ENCODE data around the gene S100A2. TPM values are rescaled to one million over a fixed set of nuclear protein-coding genes. Genes with fewer than 3 reads are reported as not detected.

Gene S100A2
- total and polyA plus RNA-seq, 2 experiments from 2014 or later = 0.66 to 0.89 TPM

DNA sequence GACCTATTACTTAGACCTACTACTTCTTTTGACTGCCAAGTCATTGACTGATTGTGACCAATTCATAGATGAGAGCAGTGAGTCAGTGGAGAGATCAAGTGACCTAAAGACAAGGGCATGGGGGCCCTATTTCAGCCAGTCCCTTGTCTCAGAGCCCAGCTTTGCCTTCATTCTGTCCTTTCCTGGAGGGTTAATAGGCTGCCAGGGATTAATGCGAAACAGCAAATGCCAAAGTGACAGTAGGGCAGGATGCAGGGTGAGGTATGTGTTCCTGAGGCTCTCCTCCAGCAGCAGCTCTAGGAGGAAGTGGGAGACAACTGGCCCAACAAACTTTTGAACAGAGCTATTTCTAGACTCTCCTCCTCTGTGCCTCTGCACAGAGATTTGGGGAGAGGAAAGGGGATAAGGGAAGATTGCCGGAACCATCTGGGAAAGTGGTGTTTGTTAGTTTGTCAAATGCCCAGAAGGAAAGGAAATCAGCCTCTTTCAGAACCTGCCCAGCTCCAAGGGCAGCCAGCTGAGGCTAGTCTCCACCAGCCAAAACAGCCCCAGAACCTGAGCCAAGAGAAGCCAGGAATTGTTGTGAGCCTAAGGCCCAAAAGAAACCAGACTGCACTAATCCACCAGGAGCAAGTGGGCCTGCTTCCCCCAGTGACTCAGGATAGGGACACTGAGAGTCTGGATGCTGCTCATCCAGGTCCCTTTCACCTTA lies 11.7 kb downstream of the S100A2 start:
- Mint-ChIP-seq H3K9me3 (no peaks in the 10 kb centered on the region), H3K4me3 (no peak overlapping the region), H3K4me1 (peaks cover 22% of the 10 kb centered on the region), H3K27me3 (ENCODE audit: insufficient read depth, low read depth, poor library complexity) (peaks cover 14% of the 10 kb centered on the region), H3K27ac (no peak overlapping the region), H3K36me3 (ENCODE audit: low read depth) (no peaks in the 10 kb centered on the region)
- Histone ChIP-seq H3K4me2 (no peak overlapping the region), H3K36me3 (ENCODE audit: insufficient read depth) (no peaks in the 10 kb centered on the region), H2AFZ (no peak overlapping the region), H3K79me2 (replicated peaks; ENCODE audit: insufficient read depth) (no peaks in the 10 kb centered on the region), H3K4me1 (ENCODE audit: insufficient read depth) (no peaks in the 10 kb centered on the region), H3K4me3 (no peak overlapping the region), H3K9me2 (ENCODE audit: insufficient read depth) (no peaks in the 10 kb centered on the region), H3F3A (replicated peaks; ENCODE audit: low read depth) (no peaks in the 10 kb centered on the region), H3K27ac (ENCODE audit: low read depth) (no peak overlapping the region), H3K27me3 (ENCODE audit: insufficient read depth) (no peaks in the 10 kb centered on the region), H4K20me1 (replicated peaks; ENCODE audit: insufficient read depth) (no peaks in the 10 kb centered on the region)
- no peak for ATAC-seq
- TF ChIP-seq, protein P1, sequence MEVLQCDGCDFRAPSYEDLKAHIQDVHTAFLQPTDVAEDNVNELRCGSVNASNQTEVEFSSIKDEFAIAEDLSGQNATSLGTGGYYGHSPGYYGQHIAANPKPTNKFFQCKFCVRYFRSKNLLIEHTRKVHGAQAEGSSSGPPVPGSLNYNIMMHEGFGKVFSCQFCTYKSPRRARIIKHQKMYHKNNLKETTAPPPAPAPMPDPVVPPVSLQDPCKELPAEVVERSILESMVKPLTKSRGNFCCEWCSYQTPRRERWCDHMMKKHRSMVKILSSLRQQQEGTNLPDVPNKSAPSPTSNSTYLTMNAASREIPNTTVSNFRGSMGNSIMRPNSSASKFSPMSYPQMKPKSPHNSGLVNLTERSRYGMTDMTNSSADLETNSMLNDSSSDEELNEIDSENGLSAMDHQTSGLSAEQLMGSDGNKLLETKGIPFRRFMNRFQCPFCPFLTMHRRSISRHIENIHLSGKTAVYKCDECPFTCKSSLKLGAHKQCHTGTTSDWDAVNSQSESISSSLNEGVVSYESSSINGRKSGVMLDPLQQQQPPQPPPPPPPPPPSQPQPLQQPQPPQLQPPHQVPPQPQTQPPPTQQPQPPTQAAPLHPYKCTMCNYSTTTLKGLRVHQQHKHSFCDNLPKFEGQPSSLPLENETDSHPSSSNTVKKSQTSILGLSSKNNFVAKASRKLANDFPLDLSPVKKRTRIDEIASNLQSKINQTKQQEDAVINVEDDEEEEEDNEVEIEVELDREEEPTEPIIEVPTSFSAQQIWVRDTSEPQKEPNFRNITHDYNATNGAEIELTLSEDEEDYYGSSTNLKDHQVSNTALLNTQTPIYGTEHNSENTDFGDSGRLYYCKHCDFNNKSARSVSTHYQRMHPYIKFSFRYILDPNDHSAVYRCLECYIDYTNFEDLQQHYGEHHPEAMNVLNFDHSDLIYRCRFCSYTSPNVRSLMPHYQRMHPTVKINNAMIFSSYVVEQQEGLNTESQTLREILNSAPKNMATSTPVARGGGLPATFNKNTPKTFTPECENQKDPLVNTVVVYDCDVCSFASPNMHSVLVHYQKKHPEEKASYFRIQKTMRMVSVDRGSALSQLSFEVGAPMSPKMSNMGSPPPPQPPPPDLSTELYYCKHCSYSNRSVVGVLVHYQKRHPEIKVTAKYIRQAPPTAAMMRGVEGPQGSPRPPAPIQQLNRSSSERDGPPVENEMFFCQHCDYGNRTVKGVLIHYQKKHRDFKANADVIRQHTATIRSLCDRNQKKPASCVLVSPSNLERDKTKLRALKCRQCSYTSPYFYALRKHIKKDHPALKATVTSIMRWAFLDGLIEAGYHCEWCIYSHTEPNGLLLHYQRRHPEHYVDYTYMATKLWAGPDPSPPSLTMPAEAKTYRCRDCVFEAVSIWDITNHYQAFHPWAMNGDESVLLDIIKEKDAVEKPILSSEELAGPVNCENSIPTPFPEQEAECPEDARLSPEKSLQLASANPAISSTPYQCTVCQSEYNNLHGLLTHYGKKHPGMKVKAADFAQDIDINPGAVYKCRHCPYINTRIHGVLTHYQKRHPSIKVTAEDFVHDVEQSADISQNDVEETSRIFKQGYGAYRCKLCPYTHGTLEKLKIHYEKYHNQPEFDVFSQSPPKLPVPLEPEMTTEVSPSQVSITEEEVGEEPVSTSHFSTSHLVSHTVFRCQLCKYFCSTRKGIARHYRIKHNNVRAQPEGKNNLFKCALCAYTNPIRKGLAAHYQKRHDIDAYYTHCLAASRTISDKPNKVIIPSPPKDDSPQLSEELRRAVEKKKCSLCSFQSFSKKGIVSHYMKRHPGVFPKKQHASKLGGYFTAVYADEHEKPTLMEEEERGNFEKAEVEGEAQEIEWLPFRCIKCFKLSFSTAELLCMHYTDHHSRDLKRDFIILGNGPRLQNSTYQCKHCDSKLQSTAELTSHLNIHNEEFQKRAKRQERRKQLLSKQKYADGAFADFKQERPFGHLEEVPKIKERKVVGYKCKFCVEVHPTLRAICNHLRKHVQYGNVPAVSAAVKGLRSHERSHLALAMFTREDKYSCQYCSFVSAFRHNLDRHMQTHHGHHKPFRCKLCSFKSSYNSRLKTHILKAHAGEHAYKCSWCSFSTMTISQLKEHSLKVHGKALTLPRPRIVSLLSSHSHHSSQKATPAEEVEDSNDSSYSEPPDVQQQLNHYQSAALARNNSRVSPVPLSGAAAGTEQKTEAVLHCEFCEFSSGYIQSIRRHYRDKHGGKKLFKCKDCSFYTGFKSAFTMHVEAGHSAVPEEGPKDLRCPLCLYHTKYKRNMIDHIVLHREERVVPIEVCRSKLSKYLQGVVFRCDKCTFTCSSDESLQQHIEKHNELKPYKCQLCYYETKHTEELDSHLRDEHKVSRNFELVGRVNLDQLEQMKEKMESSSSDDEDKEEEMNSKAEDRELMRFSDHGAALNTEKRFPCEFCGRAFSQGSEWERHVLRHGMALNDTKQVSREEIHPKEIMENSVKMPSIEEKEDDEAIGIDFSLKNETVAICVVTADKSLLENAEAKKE (CRISPR knock-in tag; IDR thresholded peaks at IDR 0.05) = no peak
- no peak for TF ChIP-seq EZH2phosphoT487 (IDR thresholded peaks at IDR 0.05; ENCODE audit: unreplicated experiment)
- no peak for DNase-seq (ENCODE audit: low spot score)

DNA sequence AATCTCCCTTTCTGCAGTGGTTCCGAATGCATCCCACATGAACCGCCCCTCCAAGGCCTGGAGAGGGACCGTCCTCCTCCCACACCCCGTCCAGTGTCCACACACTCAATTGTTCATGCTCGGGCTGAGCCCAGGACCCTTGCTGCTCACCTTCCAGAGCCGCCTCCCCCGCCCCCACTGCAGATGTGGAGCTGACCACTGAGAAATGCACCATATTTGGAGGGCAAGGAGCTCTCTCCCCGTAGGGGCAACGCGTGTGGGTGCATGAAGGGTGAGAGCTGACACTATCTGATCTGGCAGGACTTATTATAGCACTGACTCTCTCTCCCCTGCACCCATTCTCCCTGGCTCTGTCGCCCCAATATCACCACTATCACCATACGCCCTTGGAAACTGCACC lies 12.5 kb downstream of the S100A2 start:
- H3K36me3 Mint-ChIP-seq (ENCODE audit: low read depth) = no peaks in the 10 kb centered on the region
- H3K4me2 ChIP-seq = no peak overlapping the region
- H3K4me1 Mint-ChIP-seq = peaks cover 31% of the 10 kb centered on the region
- H3K9me2 ChIP-seq (ENCODE audit: insufficient read depth) = no peaks in the 10 kb centered on the region
- no peak for ATAC-seq
- H3K27ac Mint-ChIP-seq = no peak overlapping the region
- no peaks in the 10 kb centered on the region for H3F3A ChIP-seq (replicated peaks; ENCODE audit: low read depth)
- H3K4me3 Mint-ChIP-seq = no peak overlapping the region
- peaks cover 16% of the 10 kb centered on the region for H3K27me3 Mint-ChIP-seq (ENCODE audit: insufficient read depth, low read depth, poor library complexity)
- H4K20me1 ChIP-seq (replicated peaks; ENCODE audit: insufficient read depth) = no peaks in the 10 kb centered on the region
- no peaks in the 10 kb centered on the region for H3K27me3 ChIP-seq (ENCODE audit: insufficient read depth)
- no peaks in the 10 kb centered on the region for H3K36me3 ChIP-seq (ENCODE audit: insufficient read depth)
- no peaks in the 10 kb centered on the region for H3K79me2 ChIP-seq (replicated peaks; ENCODE audit: insufficient read depth)
- H3K4me3 ChIP-seq = no peak overlapping the region
- H2AFZ ChIP-seq = no peak overlapping the region
- H3K4me1 ChIP-seq (ENCODE audit: insufficient read depth) = no peaks in the 10 kb centered on the region
- H3K9me3 Mint-ChIP-seq = no peaks in the 10 kb centered on the region
- no peak for DNase-seq (ENCODE audit: low spot score)
- H3K27ac ChIP-seq (ENCODE audit: low read depth) = no peak overlapping the region
- no peak for TF ChIP-seq CREB1 (CRISPR knock-in tag; IDR thresholded peaks at IDR 0.05; ENCODE audit: low read depth)
- no peak for TF ChIP-seq POLR2AphosphoS5 (IDR thresholded peaks at IDR 0.05; ENCODE audit: low read depth)
- TF ChIP-seq ZNF114 (CRISPR knock-in tag; IDR thresholded peaks at IDR 0.05) = no peak

Data from GM23338 (cell line).